HCT116 (cell line): ENCODE results near the gene NRAP. TPM values are rescaled to one million over a fixed set of nuclear protein-coding genes. Genes with fewer than 3 reads are reported as not detected.

ENCODE experiments used
- ATAC-seq: fragments of 200-7000 bp; cut with Tn5 transposase; 2 replicates; pipeline ENCODE4 v1.9.1; 2020; ENCODE audit warnings: mild to moderate bottlenecking, moderate library complexity
- BruUV-seq: library from RNA; stranded (reverse); fragments of 400-500 nt; replicated peaks from 2 replicates; lab custom pipeline; 2021; lab: Mats Ljungman, UMichigan
- CTCF ChIA-PET: fragments of 300-600 bp; sonication (Branson Sonifier 250); formaldehyde crosslinking; loops from one replicate; lab custom pipeline; 2021; ENCODE audit warnings: antibody characterized with exemption; lab: Charles Lee
- POLR2A ChIA-PET: fragments of 300-600, 350-600 bp; sonication (Branson Sonifier 250); formaldehyde crosslinking; loops from one replicate; lab custom pipeline; 2021; ENCODE audit warnings: antibody characterized with exemption; lab: Charles Lee
- RAD21 ChIA-PET, 2 experiments: fragments of 300-600 bp; sonication (Branson Sonifier 250); formaldehyde crosslinking; loops; one replicate each; lab custom pipeline; 2023; ENCODE audit warnings: low total read pairs in 2 of 2; ENCODE audit not compliant: uncharacterized antibody in 2 of 2, unreplicated experiment in 2 of 2, low non-redundant PET in 1 of 2; lab: Charles Lee
- DNase-seq: peaks from one replicate; pipeline ENCODE4 v3.0.0-alpha.2; 2010; ENCODE audit warnings: low read depth, low spot score
- H2AFZ ChIP-seq: fragments of 200-600 bp; shearing (Covaris generic), sonication (generic); 2 replicates; pipeline ENCODE4 v1.6.1; 2017; ENCODE audit warnings: low read depth, mixed run types, mixed read lengths, antibody characterized with exemption, low read length; ENCODE audit not compliant: poor library complexity, severe bottlenecking
- H3K27ac ChIP-seq: 2 replicates; pipeline ENCODE4 v1.5.1; 2012; ENCODE audit warnings: low read depth, low read length
- H3K27me3 ChIP-seq: fragments of 200-600 bp; sonication (generic); 2 replicates; pipeline ENCODE4 v1.6.1; 2016; ENCODE audit warnings: mixed run types, low read length, mixed read lengths; ENCODE audit not compliant: insufficient read depth
- H3K36me3 ChIP-seq, 2 experiments: fragments of 200-500 bp in 1 of 2; fragments of 200-600 bp in 1 of 2; sonication (Bioruptor generic) in 1 of 2; sonication (generic) in 1 of 2; 2 replicates each; pipeline versions ENCODE4 v1.5.1 to v1.6.1; 2014 to 2016; ENCODE audit warnings: low read length in 2 of 2, inconsistent platforms in 1 of 2, mixed read lengths in 1 of 2, mixed run types in 1 of 2; ENCODE audit not compliant: insufficient read depth in 2 of 2, control insufficient read depth in 1 of 2
- H3K4me1 ChIP-seq, 2 experiments: fragments of 200-600 bp in 1 of 2; sonication (generic) in 1 of 2; 2 replicates each; pipeline versions ENCODE4 v1.5.1 to v1.6.1; 2012 to 2017; ENCODE audit warnings: low read length in 2 of 2, inconsistent platforms in 1 of 2, mild to moderate bottlenecking in 1 of 2, mixed read lengths in 1 of 2, mixed run types in 1 of 2, moderate library complexity in 1 of 2; ENCODE audit not compliant: insufficient read depth in 2 of 2, control insufficient read depth in 1 of 2
- H3K4me2 ChIP-seq: fragments of 200-600 bp; sonication (generic); 2 replicates; pipeline ENCODE4 v1.6.1; 2017; ENCODE audit warnings: mixed run types, low read length, mixed read lengths
- H3K4me3 ChIP-seq, 2 experiments: fragments of 200-600 bp in 1 of 2; sonication (generic) in 1 of 2; replicated peaks in 1 of 2; 2 replicates each; pipeline ENCODE4 v1.5.1; 2011 to 2016; ENCODE audit warnings: low read length in 2 of 2, control low read depth in 1 of 2, low read depth in 1 of 2, mild to moderate bottlenecking in 1 of 2, mixed read lengths in 1 of 2, mixed run types in 1 of 2
- H3K79me2 ChIP-seq: fragments of 200-600 bp; sonication (generic); 2 replicates; pipeline ENCODE4 v1.6.1; 2017; ENCODE audit warnings: mild to moderate bottlenecking, mixed run types, low read length, moderate library complexity, mixed read lengths; ENCODE audit not compliant: insufficient read depth
- H3K9ac ChIP-seq: fragments of 200-600 bp; sonication (generic); 2 replicates; pipeline ENCODE4 v1.6.1; 2016; ENCODE audit warnings: low read length, mixed read lengths
- H3K9me2 ChIP-seq: fragments of 200-600 bp; sonication (generic), shearing (Covaris generic); 2 replicates; pipeline ENCODE4 v1.6.1; 2017; ENCODE audit warnings: mixed run types, mild to moderate bottlenecking, moderate library complexity; ENCODE audit not compliant: insufficient read depth
- H3K9me3 ChIP-seq, 2 experiments: fragments of 200-500 bp in 1 of 2; fragments of 200-600 bp in 1 of 2; sonication (Bioruptor generic) in 1 of 2; sonication (generic) in 1 of 2; 2 replicates each; pipeline ENCODE4 v1.6.1; 2014 to 2017; ENCODE audit warnings: low read length in 2 of 2, mixed read lengths in 2 of 2, inconsistent platforms in 1 of 2, low read depth in 1 of 2, mild to moderate bottlenecking in 1 of 2, mixed run types in 1 of 2, moderate library complexity in 1 of 2; ENCODE audit not compliant: control insufficient read depth in 1 of 2, insufficient read depth in 1 of 2
- H4K20me1 ChIP-seq: fragments of 200-600 bp; sonication (generic), shearing (Covaris generic); 2 replicates; pipeline ENCODE4 v1.6.1; 2017; ENCODE audit warnings: mixed run types, mild to moderate bottlenecking, moderate library complexity; ENCODE audit not compliant: insufficient read depth
- CBX3 ChIP-seq: IDR thresholded peaks from 2 replicates; pipeline ENCODE4 v1.6.1; 2012; ENCODE audit warnings: low read depth
- EGR1 ChIP-seq: IDR thresholded peaks from 2 replicates; pipeline ENCODE4 v1.6.1; 2012; ENCODE audit warnings: low read depth
- EZH2 ChIP-seq: fragments of 200-600 bp; sonication (generic); IDR thresholded peaks from 2 replicates; pipeline ENCODE4 v1.6.1; 2017; ENCODE audit warnings: antibody characterized with exemption, mixed run types
- EZH2phosphoT487 ChIP-seq: fragments of 200-600 bp; IDR thresholded peaks from 2 replicates; pipeline ENCODE4 v1.6.1; 2018; ENCODE audit warnings: antibody characterized with exemption, borderline replicate concordance
- POLR2A ChIP-seq: IDR thresholded peaks from 2 replicates; pipeline ENCODE4 v1.7.0; 2011; ENCODE audit warnings: borderline replicate concordance; ENCODE audit not compliant: insufficient read depth, insufficient read length; ENCODE audit errors: extremely low read depth
- POLR2AphosphoS5 ChIP-seq: IDR thresholded peaks from 2 replicates; pipeline ENCODE4 v1.6.1; 2011; ENCODE audit warnings: mild to moderate bottlenecking, low read depth, low read length, moderate library complexity
- SRF ChIP-seq: IDR thresholded peaks from 2 replicates; pipeline ENCODE4 v1.6.1; 2012; ENCODE audit warnings: low read depth
- TCF7L2 ChIP-seq: IDR thresholded peaks from 2 replicates; pipeline ENCODE4 v1.7.0; 2011; ENCODE audit warnings: borderline replicate concordance, inconsistent platforms; ENCODE audit not compliant: insufficient read depth, insufficient read length; ENCODE audit errors: extremely low read depth
- ZFX ChIP-seq: fragments of 450-650 bp; IDR thresholded peaks from 2 replicates; pipeline ENCODE4 v1.6.1; 2017
- ZNF274 ChIP-seq: fragments of 200-500 bp; sonication (Bioruptor generic); IDR thresholded peaks from 2 replicates; pipeline ENCODE4 v1.6.1; 2014; ENCODE audit warnings: mild to moderate bottlenecking, low read depth, low read length, inconsistent platforms
- intact Hi-C: fragments of 100-400 bp; cut with micrococcal nuclease; formaldehyde crosslinking; loops from 2 replicates; pipeline ENCODE4 v1.10.0; 2022
- total RNA-seq: library from RNA; stranded (reverse); gene quantifications from one replicate; pipeline ENCODE4 v1.2.1, GENCODE V29; 2021; ENCODE audit not compliant: unreplicated experiment
- TF ChIP-seq, protein P1 (sequence below): IDR thresholded peaks from 2 replicates; pipeline ENCODE4 v1.6.1; 2012
- TF ChIP-seq, protein P2 (sequence below): IDR thresholded peaks from 2 replicates; pipeline ENCODE4 v1.6.1; 2012; ENCODE audit warnings: low read depth
- TF ChIP-seq, protein P3 (sequence below), 3 experiments: fragments of 200-600 bp in 1 of 3; sonication (generic) in 1 of 3; IDR thresholded peaks in 2 of 3; conservative IDR thresholded peaks in 1 of 3; 2 replicates each; pipeline ENCODE4 v1.5.1; 2012 to 2017; ENCODE audit warnings: low read depth in 2 of 3, low read length in 2 of 3, antibody characterized with exemption in 1 of 3, borderline replicate concordance in 1 of 3, control low read depth in 1 of 3, mild to moderate bottlenecking in 1 of 3, mixed read lengths in 1 of 3, mixed run types in 1 of 3, moderate library complexity in 1 of 3; ENCODE audit not compliant: insufficient read depth in 1 of 3

NRAP gene
- total RNA-seq, 1 experiment from 2014 or later = not detected

DNA sequence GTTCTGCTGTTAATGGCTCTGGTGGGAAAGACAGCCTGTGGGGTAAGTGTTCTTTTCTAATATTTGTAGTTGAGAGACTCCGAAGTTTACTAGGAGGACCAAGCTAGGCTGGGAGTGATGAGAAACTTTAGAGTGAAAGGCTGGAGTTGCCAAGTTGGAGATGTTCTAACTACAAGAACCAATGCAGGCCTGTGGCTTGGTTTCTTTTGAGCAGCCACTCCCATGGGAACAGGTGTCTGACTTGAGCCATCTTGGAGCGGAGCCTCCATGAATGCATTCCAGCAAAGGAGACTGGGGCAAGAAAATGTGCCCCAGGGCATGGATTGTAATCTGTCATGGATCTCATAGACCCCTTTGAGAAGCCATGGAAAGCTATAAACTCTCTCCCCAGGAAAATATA, 110.7 kb downstream of the NRAP start:
- DNase-seq = no peak
- no TSS peak for BruUV-seq
- no peaks in the 10 kb centered on the region for H3K4me1 ChIP-seq
- H4K20me1 ChIP-seq = no peaks in the 10 kb centered on the region
- H3K27ac ChIP-seq = no peak overlapping the region
- H3K36me3 ChIP-seq = no peaks in the 10 kb centered on the region
- POLR2A ChIA-PET = no interaction called here
- intact Hi-C loops = no loop called here
- RAD21 ChIA-PET = no interaction called here
- H3K9me2 ChIP-seq = no peaks in the 10 kb centered on the region
- H3K4me3 ChIP-seq = no peak overlapping the region
- H3K79me2 ChIP-seq = no peaks in the 10 kb centered on the region
- H3K9me3 ChIP-seq = no peaks in the 10 kb centered on the region
- ATAC-seq = no peak
- 0 out of 2 replicates have a peak, but pooled peaks cover 8% of the 10 kb centered on the region for H3K27me3 ChIP-seq
- TF ChIP-seq EGR1 (no peak), CBX3 (no peak), EZH2 (no peak), TCF7L2 (no peak), SRF (no peak), ZFX (no peak), POLR2AphosphoS5 (no peak), POLR2A (no peak), ZNF274 (no peak), EZH2phosphoT487 (no peak)
- TF ChIP-seq, protein P1, sequence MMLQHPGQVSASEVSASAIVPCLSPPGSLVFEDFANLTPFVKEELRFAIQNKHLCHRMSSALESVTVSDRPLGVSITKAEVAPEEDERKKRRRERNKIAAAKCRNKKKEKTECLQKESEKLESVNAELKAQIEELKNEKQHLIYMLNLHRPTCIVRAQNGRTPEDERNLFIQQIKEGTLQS = no peak
- TF ChIP-seq, protein P2, sequence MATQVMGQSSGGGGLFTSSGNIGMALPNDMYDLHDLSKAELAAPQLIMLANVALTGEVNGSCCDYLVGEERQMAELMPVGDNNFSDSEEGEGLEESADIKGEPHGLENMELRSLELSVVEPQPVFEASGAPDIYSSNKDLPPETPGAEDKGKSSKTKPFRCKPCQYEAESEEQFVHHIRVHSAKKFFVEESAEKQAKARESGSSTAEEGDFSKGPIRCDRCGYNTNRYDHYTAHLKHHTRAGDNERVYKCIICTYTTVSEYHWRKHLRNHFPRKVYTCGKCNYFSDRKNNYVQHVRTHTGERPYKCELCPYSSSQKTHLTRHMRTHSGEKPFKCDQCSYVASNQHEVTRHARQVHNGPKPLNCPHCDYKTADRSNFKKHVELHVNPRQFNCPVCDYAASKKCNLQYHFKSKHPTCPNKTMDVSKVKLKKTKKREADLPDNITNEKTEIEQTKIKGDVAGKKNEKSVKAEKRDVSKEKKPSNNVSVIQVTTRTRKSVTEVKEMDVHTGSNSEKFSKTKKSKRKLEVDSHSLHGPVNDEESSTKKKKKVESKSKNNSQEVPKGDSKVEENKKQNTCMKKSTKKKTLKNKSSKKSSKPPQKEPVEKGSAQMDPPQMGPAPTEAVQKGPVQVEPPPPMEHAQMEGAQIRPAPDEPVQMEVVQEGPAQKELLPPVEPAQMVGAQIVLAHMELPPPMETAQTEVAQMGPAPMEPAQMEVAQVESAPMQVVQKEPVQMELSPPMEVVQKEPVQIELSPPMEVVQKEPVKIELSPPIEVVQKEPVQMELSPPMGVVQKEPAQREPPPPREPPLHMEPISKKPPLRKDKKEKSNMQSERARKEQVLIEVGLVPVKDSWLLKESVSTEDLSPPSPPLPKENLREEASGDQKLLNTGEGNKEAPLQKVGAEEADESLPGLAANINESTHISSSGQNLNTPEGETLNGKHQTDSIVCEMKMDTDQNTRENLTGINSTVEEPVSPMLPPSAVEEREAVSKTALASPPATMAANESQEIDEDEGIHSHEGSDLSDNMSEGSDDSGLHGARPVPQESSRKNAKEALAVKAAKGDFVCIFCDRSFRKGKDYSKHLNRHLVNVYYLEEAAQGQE = no peak
- TF ChIP-seq, protein P3, sequence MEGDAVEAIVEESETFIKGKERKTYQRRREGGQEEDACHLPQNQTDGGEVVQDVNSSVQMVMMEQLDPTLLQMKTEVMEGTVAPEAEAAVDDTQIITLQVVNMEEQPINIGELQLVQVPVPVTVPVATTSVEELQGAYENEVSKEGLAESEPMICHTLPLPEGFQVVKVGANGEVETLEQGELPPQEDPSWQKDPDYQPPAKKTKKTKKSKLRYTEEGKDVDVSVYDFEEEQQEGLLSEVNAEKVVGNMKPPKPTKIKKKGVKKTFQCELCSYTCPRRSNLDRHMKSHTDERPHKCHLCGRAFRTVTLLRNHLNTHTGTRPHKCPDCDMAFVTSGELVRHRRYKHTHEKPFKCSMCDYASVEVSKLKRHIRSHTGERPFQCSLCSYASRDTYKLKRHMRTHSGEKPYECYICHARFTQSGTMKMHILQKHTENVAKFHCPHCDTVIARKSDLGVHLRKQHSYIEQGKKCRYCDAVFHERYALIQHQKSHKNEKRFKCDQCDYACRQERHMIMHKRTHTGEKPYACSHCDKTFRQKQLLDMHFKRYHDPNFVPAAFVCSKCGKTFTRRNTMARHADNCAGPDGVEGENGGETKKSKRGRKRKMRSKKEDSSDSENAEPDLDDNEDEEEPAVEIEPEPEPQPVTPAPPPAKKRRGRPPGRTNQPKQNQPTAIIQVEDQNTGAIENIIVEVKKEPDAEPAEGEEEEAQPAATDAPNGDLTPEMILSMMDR (IDR thresholded peaks at IDR 0.05 in 2 of 3, conservative IDR thresholded peaks at IDR 0.05 in 1 of 3; ENCODE audit: borderline replicate concordance in 1 of 3, insufficient read depth in 1 of 3, low read depth in 2 of 3, low read length in 2 of 3) = no peak
- H3K9ac ChIP-seq = no peak overlapping the region
- CTCF ChIA-PET = no interaction called here
- H2AFZ ChIP-seq = no peak overlapping the region
- H3K4me2 ChIP-seq = no peak overlapping the region
